Superior temporal gyrus (tissue), 1 donor: Measurements from ENCODE around the gene NOL9.
A peak's percentile ranks its signal among the peaks of the same experiment; 100 is the strongest.

Experiments used
- DNase-seq: peaks from one replicate; pipeline ENCODE4 v3.0.0-alpha.2; 2016; ENCODE audit errors: extremely low spot score

NOL9 gene

DNA sequence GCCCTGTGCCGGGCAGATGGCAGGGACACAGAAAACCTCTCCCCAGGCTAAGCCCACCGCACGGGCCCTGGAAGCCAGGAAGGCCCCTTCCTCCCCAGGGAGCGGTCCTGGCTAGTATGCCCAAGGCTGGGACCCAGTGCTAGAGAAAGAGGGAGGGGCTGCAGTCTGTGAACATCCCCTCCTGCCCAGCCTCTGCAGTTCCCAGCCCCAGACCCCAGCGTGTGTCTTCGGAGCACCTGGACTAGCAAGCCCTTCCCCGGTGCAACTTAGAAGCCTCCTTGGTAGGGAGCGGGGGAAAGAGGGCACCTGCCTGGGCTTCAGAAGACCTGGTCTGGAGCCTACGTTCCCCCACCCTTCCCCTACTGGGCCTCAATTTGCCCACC, 64.9 kb downstream of the NOL9 start:
- DNase-seq = no peak

DNA sequence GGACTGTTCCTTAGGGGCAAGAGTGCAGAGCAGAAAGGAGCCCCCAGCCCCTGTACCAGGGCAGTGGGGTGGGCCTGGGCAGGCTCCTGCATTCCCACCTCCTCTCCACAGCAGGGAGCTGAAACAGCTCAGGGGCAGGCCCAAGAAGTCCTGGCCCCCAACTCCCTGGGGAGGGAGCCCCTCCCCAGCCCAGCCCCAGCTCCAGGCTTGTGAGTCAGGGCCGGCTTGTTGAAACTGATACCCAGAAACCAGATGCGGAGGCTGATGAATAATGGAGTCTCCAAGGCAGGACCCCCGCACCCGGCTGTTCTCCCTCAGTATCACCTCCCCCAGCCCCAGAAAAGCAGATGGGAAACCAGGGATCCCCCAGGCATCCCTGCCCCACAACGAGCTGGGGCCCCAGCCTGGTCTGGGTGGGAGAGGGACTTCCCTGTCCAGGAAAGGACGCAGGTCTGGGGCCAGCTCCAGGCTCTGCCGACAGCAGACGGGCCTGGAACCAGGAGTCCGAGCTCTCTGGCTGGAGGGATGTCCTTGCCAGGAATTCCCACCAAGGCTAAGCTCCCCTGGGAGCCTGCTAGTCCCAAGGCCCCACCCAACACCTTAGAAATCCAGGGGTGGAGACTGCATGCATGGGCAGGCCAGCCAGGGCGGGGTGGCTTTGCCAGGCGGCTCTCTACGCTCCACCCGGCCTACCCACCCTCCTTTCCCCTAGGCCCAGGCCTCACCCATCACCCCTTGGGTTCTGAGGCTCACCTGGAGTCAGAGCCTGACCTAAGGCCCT, 65.5 kb downstream of the NOL9 start:
- no peak for DNase-seq

DNA sequence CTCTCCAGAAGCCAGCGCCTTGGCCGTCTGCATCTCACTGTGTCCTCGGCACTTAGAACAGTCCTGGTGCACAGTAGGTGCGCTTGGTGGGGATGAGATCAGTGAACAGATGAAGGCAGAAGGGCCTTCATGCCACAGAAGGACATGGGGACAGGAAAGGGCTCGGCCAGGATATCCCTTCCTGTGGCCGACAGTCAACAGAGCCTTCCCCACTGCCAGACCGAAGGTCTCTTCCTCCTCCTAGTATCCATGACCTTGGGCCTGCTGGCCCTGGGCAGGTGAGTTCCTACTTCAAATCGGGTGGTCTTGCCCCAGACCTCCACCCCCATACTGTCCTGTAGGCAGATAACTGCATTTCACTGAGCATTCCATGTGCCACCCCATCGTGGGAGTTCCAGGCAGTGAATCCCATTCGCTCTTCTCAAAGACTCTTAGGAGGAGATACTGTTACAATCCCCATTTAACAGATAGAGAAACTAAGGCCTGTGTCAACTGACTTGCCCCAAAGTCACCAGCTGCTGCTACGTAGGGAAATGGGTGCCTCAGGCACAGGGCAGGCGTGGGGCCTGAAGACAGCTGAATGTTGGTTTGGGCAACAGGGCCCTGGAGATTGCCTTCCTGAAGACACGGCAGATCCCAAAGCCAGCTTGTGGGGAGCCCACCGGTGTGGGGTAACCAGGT, 66.4 kb downstream of the NOL9 start:
- DNase-seq = no peak

DNA sequence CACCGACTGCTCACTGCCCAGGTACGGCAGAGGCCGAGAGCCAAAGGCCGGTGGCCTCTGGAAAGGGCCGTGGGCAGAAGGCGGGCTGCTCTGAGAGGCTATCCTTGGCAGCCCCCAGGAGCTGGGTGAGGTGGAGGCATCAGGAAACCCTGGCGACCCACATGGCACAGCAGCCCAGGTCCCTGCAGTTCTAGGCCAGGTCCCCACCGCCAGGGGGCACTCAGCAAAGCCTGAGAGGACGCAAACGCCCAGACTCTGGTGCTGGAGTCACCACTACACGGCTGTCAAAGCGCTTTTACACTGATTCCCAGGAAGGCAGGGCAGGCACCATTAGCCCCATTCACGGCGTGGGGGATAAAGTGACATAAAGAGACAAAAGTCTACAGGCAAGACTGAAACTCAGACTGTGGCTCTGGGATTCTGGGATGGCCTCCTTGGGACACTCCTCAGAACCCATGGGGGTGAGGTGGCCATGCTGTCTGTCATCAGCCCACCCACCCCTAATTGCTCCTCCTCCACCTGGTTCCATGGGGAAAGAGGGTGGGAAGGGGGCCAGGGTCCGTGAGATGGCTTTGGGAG, 67.8 kb downstream of the NOL9 start:
- DNase-seq = peak; percentile 81

DNA sequence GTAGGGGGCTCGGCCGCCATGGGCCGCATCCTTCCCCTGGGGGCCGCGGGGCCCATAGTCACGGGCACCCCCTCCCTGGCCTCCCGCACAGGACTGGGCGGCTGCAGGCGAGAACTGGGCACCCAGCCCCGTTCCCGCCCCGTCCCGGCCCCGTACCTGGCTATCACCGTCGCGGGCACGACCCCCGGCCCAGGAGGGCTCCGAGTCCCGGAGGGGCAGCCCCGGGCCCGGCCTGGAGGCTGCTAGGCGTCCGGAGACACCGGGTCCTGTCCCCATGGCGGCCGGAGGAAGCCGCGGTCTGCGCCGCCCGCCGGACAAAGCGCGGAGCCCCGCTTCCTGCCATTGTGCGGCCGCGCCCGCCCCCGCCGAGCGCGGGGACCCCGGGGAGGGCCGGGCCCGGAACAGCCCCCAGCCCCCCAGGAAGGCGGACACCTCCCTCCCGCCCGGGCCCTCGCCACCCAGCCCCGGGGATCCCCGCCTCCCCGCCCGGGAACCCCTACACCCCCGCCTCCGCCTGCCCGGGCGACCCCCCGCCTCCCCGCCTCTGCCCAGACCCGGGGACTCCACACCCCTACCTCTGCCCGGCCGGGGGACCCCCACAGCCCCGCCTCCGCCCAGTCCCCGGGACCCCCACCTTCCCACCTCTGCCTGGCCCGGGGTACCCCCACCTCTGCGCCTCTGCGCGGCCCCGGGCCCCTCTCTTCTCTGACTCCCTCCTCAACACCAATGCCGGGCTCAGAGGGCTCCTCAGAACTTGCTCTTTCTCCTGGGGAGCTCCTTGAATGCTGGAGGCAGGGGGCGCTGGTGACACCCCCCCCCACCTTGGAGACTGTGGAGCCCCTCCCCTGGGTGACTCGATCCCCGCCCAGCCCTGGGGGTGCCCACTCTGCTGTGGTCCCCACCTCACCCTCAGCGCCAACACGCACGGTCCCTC, 68.9 kb downstream of the NOL9 start:
- no peak for DNase-seq

DNA sequence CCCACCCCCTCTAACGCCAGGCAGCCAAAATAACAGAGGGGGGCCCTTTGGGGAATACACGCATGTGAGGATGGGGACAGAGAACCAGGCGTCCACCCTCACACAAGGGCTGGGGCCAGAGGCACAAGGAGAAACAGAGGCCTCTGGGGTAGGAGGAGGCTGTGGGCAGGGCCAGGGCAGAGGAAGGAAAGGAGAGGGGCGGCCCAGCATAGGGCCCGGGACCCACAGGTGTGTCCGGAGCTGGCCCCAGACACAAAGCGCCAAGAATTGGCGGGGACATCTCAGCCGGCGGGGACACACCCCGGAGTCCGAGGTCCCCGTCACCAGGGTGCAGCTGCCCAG, 69.5 kb downstream of the NOL9 start:
- no peak for DNase-seq

DNA sequence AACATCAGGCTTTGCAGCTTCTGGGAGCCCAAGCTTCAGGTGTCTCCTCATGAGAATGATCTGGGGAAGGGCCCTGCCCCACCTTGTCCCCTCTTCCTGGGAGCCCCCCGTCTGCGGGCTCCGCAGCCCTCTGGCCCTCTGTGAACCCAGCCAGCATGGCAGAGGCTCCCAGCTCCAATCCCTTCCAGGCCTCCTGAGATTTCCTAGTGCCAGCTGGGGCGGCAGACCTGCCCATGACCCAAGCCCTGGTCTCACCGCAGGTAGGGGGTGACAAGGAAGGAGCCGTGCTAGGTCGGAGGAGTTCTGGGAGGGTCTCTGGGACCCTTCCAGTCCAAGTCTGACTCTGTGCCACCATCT, 70.6 kb downstream of the NOL9 start:
- DNase-seq = no peak

DNA sequence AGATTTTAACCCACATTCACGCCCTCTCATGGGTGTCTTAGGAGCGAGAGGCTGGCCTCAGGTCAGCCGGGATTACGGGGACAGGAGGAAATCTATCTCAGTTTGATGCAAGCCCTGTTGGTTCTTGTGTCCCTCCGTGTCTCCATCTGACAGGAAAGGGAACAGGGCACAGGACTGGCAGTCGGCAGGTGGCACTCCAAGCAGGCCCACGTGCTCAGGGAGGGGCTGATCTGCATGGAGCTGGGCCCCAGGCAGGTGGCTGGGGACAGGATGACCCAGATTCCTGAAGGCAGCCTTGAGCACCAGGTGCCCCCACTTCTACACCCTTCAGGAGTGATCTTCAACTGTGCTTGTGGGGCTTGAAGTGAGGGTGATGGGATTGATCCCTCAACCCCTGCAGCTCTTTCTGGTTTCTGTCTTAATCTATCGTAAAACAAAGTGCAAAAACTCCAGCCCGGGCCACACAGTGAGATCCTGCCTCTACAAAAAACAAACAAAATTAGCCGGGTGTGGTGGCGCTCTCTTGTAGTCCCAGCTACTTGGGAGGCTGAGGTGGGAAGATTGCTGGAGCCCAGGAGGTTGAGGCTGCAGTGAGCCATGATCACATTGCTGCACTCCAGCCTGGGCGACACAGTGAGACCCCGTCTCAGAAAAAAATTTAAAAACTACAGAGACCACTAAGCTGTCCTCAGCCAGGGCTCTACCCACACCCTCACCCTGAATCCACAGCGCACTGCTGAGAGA, 71.1 kb downstream of the NOL9 start:
- no peak for DNase-seq

DNA sequence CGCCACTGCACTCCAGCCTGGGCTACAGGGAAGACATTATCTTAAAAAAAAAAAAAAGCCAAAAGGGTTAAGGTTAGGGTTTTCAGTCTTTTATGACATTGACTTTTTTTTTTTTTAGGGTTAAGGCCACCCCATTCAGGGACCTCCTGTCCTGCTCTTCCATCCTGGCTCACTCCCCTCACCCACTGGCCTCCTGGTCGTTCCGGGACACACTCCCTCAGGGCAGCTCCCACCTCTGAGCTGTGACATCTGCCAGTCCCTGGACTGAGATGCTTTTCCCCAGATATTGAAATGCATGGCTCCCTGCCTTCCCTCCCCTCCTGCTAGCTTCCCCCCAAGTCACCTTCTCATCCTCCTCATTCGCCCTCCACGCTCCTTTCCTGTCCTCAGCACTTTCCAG, 72.5 kb downstream of the NOL9 start:
- DNase-seq = no peak

DNA sequence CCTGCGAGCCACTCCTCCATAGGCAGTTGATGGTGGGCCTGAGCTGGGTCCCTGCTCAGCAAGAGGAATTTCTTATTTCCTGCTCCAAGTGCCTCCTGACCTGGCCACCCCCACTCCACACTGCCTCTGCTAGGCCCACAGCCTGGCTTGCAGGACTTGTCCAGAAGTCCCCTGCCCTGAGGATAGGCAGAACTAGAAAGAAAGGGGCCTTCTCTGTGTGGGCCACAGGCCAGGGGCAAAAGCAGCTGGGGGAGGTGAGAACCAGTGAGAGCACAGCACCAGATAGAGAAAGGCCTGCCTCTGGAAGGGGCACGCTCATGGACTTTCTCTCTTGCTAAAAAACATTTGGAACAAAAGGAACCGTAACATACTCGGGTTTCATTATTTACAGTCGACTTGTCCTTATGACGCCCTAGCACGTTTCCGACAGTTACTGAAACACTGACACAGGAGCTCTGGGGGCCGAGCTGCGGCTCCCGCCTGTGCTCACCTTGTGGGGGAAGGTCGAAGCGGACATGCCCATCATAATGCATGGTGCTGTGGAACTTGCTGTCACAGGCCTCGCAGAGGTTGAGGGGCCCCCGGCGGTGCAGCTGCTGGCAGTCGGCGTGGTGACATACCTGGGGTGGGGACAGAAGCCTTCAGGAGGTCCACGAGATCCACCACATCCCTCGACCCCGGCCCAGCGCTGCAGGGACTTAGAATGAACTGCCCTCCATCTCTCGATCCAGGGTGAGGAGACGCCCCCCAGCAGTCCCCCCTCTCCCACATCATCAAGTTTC, 77.1 kb downstream of the NOL9 start:
- DNase-seq = no peak

DNA sequence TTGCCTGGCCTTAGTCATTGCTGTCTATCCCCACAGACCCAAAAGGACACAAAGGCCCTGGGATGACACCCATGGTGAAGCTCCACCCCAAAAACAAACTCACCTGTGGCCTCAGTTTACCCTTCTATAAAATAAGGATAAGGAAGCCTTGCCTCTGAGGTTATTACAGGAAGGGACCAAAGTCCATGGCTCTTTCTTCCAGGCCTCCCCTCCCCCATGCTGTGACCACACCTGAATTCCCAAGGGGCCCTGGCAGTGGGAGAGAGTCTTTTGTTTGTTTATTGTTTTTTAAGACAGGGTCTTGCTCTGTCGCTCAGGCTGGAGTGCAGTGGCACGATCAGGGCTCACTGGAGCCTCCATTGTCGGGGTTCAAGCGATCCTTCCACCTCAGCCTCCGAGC, 77.8 kb downstream of the NOL9 start:
- DNase-seq = no peak

DNA sequence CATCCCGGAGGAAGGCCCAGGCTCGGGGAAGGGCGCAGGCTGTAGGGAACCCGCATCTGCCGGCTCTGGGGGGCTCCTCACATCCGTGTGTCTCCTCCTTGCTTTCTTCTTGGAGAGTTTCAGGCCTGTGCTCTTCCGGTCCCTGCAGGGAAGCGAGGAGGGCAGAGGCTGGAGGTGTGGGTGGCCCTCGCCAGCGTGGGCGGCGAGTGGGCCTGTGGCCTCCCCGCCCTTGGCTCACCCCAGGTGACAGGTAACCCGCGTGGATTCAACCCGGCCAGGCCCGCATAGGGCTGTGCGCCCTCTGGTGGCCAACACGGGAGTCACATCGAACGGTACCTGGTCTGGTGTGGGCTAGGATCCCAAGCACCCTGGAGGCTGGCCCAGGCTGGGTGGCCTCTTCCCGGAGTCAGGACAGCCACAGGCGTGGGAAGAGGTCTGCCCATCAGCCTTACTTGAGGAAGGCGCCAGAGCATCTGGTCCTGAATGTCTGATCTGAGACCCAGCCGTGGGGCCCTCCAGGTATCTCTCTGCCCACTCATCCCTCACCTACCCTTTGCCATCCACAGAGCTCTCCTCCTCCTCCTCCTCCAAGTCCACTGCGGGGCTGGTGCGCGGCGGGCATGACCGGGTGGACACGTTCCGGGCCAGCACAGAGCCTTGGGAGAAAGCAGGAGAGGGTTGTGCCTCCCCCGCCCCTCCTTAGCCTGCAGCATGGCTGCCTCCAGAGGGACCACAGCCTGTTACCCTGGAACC, 78.8 kb downstream of the NOL9 start:
- peak; percentile 66 for DNase-seq

DNA sequence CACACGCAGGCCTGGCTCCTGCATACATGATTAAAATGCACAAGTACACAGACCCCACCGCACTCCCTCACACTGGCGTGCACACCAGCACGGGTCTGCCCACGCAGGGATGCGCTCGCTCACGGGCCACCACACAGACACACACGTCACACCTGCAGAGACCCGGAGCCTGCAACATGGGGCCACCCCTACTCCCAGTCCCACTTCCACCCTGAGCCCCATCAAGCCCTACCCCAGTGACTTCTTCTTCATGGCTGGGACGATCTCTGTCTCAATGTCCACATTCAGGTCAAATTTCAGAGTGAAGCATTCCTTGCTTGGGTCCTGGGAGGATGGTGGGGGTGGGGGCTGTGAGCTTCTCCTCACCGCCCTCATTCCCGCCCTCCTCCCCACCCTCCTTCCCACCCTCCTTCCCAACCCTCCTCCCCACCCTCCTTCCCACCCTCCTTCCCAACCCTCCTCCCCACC, 79.5 kb downstream of the NOL9 start:
- DNase-seq = no peak

DNA sequence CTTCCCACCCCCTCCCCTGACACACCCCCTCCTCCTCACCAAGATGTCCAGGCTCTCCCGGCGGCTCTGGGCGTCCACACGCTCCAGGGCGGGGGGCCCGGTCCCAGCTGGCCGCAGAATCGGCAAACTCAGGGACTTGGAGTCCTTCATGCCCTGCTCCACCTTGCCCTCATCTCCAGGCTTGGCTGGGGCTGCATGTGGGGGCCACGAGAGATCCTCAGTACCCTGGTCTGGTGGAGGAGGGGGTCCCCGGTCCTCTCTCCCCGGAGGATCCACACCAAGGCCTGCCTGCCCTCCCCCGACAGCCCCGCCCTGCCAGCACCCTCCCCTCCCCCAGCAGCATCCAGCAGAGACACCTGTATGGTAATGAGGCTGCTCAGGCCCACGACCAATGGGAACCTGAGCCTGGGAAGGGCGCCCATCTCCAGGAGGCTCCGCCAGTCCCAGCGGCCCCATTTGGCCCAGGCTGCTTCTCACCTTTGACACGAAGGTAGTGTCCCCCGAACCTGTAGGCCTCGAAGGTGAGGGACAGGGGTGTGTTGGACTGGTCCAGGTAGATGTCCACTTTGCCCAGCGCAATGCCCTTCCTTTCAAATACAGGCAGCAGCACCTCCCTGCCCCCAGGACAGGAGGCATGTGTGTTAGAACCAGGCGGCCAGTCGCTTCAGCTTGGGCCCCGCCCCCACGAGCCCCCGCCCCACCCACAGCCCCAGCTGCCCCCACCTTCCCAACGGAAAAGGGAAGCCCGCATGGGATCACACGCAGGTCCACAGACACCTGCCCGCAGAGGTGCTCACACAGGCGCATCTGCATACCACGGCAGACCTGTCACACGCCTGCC, 80.1 kb downstream of the NOL9 start:
- DNase-seq = no peak

DNA sequence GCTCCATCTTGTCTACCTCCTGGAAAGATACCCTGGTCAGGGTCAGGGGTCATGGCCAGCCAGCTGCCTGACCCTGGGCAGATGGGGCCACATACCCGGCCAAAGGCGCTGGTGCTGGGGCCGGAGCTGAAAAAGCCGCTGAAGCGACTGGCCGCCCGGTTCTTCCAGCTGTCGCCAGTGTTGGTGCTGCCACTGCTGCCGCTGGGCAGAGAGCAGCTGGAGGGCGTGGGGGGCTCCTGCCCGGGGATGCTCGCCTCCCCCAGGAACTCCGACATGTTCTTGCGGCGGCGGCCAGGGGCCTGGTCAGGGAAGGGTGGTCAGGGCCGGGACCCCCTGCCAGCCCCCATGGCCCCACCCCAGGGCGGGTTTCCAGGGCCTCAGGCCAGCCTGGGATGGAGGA, 81.2 kb downstream of the NOL9 start:
- DNase-seq = no peak

DNA sequence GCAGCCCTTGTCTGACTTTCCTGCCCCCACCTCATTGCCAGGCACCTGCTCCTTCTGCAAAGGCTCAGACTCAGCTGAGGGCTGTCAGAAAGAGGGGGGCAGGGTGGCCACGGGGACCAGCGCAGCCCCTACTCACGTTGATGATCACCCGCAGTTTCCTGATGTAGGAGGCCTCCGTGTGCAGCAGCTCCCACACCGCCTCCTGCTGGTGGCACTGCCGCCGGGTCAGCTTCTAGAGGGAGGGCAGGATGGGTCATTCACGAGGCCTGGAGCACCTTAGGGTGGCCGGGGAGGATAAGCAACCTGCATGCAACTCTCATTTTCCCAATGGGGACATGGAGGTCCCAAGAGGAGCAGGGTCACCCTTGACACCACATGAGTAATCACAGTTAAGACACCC, 81.9 kb downstream of the NOL9 start:
- no peak for DNase-seq

DNA sequence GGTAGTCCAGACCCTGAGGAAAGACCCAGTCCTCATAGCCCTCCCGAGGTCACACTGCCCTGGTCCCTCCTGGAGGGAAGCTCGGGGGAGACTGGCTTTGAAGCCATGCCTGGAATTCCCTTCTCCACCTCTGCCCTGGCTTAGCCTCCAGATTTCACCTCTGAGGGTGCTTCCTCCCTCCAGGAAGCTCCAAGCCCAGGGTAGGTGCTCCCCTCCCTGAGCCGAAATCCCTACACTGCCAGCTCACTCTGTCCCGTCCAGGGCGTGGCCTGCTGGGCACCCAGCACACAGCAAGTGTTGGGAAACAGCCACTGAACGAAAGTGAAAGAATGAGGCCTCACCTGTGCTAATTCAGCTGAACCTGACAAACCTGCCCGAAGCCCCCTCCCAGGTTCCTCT, 82.3 kb downstream of the NOL9 start:
- DNase-seq = no peak
